HG03066 (cell line): ENCODE data around the gene TNFRSF1B.

ENCODE experiments used
- ATAC-seq: cut with Tn5 transposase; IDR thresholded peaks from one replicate; pipeline ENCODE4 v1.9.1; 2021; ENCODE audit warnings: low read depth; ENCODE audit not compliant: unreplicated experiment

Gene TNFRSF1B

DNA sequence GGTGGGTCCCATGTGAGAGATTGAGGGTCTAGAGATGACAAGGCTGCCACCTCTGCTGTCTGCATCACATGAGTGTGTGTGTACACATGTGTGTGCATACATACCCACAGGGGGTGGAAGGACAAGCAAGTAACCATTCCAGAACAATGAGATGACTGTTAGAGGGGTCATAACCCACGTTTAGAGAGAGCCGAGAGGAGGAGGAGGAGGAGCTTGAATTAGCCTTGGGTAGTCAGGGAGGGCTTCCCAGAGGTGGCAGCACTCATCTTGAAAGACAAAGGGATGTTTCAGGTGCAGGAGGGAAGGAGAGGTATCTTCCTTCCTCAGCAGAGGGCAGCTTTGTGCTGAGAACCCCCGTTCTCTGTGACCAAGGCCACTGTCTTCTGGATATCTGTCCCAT lies 21.3 kb downstream of the TNFRSF1B start:
- ATAC-seq: no peak

DNA sequence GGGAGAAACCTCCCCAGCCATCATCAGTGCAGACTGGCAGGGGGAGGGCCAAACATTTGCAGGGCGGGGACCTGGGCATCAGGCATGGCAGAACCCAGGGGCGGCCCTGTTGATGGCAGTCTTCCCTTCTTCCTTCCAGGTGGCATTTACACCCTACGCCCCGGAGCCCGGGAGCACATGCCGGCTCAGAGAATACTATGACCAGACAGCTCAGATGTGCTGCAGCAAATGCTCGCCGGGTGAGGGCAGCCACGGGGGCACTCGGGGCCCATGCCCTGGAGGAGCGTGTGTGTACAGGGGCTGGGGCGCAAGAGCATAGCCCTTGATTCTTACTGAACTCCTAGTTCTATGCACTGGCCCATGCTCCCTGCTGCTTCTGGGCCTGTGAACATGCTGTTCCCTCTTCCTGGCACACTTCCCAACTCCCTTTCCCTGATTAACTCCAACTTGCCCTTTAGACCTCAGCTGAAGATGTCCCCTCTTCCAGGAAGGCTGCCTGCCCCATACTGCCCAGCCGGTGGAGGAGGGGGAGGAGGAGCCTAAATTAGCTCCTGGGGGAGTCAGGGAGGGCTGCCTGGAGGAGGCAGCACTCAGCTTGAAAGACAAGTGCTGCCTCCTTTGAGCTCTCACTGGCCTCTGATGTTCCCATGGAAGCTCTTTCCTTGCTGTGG lies 22.0 kb downstream of the TNFRSF1B start:
- no peak for ATAC-seq

DNA sequence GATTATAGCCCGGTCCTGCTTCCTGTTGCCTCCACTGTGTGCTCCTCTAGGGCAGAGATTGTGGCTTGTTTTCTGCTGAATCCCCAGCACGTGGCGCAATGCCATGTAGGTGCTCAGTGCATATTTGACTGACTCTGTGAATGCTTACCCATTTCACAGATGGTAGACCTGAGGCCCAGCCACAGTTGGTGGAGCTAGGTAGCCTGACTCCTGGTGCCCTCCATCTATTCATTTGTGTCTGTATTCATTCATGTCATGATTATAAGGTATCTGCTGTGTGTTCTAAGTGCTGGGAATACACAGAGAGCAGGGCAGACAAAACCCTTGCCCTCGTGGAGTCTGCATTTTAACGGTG lies 22.5 kb downstream of the TNFRSF1B start:
- no peak for ATAC-seq

DNA sequence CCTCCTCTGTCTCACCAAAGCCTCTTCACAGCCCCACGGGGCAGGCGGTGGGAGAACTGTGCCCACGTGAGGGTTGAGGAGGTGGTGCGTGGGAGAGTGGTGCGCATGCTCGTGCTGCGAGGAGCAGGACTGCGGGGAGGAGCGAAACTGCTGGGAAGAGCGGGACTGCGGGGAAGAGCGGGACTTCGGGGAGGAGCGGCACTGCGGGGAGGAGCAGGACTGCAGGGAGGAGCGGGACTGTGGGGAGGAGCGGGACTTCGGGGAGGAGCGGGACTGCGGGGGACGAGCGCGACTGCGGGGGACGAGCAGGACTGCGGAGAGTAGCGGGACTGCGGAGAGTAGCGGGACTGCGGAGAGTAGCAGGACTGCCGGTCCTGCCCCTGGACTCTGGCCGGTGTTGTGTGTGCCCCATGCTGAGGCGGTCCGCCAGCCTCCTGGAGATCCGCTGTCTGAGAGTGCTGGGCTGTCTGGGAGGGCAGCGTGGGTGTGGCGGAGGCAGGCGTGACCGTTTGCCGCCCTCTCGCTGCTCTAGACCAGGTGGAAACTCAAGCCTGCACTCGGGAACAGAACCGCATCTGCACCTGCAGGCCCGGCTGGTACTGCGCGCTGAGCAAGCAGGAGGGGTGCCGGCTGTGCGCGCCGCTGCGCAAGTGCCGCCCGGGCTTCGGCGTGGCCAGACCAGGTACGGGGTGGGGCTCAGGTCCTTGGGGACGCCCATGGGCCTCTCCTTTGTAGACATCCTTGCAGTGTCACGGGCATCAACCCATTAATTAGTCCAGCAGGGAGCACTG lies 24.6 kb downstream of the TNFRSF1B start:
- ATAC-seq: no peak

DNA sequence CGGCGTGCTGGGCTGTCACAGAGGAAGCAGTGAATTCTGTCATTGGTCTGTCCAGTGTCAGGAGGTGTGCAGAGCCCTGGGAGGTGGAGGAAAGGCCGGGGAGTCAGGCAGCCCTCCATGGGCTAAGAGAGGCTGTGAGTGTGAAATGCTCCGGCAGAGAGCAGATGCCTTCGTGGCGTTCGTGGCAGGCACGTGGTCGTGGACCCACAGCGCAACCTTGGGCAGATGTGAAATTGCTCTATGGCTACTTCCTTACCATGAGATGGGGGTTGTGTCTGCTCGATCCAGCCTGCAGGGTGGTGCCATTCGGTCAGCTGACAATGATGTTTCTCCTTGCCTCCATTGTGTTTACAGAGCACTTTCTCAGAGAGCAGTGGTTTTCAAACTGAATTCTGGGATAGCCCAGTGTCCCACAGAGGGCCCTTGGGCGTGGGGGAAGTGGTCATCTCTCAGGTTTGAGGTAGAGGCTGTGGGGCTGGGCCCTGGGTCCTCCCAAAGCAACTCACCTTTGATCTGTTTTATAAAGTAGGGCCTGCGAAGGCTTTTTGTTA lies 27.9 kb downstream of the TNFRSF1B start:
- ATAC-seq: no peak

DNA sequence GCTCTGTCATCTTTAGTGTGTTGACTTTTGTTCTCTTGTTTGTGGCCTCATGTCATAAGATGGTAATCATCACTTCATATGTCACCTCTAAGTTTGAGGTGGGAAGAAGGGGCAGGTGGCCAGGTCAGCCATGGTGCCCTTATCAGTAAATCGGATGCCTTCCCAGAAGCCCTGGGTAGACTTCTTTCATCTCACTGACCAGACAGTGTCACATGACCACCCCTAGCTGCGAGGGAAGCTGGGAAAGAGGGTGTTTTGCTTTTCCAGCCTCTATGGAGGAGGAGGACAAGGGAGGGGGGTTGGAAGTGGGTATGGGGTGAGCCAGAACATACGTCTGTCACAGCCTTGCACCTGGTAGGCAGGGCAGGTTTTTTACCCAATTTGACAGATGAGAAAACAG lies 28.6 kb downstream of the TNFRSF1B start:
- ATAC-seq: no peak

DNA sequence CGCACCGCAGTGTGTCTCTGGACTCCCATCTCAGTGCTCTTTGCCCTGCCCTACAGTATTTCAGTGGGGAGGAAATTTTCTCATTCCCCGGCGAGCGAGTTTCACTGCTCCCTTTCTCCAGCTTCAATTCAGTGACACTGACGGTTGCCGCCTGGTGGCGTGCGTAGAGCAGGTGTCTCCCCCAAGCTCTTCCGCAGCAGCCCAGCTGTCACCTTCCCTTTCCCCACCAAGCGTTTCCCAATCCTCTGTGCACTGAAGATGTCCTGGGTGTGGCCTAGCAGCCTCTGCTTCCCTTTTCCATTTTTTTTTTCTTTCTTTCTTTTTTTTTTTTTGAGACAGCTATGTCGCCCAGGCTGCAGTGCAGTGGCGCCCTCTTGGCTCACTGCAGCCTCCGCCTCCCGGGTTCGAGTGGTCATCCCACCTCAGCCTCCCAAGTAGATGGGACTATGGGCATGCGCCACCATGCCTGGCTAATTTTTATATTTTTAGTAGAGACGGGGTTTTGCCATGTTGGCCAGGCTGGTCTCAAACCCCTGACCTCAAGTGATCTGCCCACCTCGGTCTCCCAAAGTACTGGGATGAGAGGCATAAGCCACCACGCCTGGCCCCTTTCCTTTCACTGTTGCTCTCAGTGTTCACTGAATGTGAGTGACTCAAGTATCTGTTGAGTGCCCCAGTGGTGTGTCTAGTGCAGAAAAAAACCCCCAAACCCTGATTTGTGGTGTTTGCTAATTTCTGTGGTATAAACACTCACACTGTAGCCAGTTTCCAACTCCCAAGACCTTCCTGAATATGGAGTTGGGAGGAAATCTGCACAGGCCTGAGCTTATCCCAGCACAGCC lies 30.1 kb downstream of the TNFRSF1B start:
- ATAC-seq: no peak

DNA sequence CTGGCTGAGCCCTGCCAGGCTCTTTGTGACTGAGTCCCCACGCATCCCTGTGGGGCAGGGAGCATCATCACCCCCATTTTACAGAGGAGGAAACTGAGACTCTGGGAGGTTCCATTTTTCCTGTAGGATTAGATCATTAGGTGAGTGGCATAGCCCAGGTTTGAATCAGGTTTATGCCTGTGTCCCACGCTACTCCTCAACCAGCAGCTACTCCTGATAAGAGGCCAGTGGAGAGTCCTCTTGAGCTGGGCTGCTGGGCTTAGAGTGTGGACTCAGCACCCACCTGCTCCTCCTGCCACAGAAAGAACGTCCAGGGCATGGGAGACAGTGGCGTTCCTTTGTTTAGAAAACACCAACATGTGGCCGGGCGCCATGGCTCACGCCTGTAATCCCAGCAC lies 30.7 kb downstream of the TNFRSF1B start:
- no peak for ATAC-seq

DNA sequence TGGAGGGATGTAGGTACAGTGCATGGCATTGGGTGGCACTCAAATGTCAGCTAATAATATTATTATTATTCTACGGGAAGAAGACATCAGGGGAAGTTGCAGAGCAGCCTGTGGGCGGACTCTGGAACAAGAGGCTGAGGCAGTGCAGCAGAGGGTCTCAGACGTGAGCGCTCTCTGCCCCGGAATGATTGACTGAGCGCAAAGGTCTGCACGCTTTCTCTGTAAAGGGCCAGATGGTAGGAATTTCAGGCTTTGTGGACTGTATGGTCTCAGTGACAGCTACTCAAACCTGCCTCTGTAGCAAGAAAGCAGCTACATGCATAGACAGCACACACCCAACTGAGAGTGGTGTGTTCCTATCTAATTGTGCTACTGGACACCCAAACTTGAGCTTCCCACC lies 33.4 kb downstream of the TNFRSF1B start:
- ATAC-seq: no peak

DNA sequence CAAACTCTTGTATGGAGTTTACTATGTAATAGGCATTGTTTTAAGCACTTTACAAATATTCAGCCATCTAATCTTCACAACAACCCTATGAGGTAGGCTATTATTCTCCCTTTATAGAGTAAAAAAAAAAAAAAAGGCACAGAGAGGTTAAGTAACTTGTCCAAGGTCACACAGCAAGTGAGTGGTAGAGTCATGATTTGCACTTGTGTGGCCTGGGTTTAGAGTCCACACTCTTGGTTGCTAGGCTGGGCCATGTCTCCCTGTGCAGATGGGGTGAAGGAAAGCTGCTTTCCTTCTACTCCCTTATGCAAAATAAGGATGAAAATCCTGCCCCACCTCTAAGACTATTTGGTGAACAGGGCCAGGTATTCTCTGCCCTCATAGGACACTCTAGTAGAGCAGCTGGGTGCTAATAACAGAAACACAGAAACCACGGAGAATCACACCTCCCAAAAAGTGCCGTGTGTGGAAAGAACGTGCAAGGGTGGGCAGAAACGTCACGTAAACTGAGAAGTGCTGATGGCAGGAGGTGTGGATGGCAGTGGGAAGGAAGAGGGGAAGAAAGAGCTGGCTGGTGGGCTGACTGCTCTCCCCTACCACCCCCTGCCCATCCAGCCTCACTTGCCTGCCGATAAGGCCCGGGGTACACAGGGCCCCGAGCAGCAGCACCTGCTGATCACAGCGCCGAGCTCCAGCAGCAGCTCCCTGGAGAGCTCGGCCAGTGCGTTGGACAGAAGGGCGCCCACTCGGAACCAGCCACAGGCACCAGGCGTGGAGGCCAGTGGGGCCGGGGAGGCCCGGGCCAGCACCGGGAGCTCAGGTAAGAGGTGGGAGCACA lies 34.8 kb downstream of the TNFRSF1B start:
- no peak for ATAC-seq

DNA sequence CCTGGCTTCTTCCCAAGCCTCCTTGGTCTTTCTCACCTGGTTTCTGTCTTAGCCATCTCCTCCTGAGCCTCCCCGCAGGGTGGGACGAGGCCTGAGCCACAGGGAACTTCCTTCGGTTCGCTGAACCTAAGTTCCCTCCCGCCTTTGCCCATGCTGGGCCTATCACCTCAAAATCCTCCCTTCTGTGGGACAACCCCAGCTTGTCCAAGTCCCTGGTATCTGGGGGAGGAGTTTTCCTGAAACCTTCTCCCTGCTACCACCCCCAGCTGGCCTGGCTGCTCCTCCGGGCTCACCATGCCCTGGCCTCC lies 35.4 kb downstream of the TNFRSF1B start:
- no peak for ATAC-seq

DNA sequence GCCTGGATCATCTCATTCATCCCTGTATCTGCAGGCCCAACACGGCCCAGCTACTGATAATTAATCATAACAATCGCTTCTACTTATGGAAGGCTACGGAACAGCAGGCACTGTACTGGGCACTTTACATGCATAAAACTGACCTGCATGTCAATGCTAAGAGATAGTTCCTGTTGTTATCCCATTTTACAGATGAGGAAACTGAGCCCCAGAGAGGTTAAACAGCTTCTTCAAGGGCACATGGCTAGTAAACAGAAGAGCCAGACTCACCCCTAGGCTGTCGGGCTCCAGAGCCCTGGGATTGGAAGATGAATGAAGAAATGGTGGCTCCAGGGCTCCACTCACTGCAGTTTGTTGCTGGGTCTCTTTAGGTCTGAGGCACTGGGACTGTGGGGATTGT lies 35.8 kb downstream of the TNFRSF1B start:
- no peak for ATAC-seq

DNA sequence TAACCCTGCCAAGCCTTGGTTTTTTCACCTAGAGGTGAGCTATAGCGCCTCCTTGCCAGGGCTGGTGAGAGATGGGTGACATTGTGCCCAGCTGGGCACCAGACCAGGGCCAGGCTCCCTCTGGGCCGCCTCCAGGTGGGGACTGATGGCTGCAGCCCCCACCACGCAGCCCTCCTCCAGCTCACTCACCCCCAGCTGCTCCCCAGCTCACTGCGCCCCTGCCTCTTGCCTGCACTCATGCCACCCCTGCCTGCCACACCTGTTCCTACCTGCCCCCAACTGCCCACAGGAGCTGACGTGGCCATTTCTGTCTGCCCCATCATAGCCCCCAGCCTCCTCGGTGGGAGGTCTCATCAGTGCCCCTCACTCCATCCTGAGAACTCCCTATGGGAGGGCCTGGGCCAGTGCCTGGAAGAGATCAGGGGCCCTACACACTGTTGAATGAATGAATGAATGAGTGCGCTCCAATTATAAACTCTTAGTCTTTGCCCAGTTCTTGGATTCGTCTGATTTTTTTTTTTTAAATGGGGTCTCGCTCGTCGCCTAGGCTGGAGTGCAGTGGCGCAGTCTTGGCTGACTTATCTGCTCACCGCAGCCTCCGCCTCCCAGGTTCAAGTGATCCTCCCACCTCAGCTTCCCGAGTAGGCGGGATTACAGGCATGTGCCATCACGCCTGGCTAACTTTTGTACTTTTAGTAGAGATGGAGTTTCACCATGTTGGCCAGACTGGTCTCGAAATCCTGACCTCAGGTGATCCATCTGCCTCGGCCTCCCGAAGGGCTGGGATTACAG lies 36.6 kb downstream of the TNFRSF1B start:
- ATAC-seq: no peak

DNA sequence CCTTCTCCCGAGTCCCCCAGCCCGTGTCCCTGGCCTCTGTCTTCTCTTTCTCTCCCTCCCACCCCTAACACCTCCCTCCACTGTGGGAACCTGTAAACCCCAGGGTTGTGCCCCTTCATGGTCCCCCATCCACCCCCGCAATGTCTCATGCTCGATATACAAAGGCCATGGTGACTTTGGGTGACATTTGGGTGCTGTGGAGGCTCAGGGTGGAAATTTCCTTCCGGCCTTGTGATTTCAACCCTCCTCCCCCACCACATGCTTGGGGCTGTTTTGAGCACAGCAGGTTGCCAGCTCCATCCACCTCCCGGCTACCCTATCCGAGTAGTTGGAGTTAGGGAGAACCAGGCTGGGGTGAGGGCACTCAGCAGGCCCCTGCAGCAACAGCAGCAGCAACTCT lies 37.3 kb downstream of the TNFRSF1B start:
- no peak for ATAC-seq

DNA sequence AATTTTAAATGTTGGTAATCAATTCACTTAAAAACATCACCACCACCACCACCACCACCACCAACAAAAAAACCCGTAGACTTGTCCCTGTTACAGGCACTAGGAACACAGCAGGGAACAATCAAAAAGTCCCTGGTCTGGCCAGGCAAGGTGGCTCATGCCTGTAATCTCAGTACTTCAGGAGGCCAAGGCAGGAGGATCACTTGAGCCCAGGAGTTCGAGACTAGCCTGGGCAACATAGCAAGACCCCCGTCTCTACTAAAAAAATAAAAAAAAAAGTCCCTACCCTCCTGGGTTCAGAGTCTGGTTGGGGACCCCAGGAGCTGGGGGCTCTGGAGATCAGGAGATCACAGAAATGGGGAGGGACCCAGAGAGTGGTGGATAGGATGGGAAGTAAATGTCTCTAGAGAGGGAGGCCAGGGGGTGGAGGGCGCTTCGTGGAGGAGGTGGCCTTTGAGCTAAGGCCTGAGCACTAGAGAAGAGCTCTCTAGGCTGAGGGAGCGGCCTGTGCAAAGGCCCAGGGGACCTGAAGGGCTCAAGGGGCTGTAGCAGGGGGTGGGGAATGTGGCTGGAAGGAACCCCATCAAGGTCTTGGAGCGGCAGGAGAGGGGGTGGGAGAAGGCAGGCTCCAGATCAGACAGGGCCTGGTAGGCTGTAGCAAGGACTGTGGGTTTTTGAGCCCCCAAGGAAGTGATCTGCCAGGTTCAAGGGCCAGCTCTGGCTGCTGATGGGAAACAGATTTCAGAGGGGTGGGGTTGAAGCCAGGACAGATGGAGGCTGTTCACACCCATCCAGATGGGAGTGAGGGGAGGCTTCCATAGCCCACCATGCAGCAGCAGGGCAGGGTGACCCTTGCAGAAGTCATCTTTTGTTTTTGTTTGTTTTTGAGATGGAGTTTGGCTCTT lies 38.2 kb downstream of the TNFRSF1B start:
- no peak for ATAC-seq

DNA sequence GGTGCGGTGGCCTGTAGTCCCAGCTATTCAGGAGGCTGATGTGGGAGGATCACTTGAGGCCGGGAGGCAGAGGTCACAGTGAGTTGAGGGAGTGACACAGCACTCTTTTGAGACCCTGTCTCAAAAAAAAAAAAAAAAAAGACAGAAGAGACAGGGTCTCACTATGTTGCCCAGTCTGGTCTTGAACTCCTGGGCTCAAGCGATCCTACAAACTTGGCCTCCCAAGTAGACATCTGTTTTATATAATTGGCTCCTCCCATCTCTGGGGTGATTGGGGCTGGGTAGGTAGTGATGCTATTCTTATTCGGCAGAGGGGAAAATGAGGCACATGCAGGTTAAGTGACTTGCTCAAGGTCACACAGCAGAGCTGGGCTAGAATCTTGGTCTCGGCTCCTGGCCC lies 39.4 kb downstream of the TNFRSF1B start:
- no peak for ATAC-seq

DNA sequence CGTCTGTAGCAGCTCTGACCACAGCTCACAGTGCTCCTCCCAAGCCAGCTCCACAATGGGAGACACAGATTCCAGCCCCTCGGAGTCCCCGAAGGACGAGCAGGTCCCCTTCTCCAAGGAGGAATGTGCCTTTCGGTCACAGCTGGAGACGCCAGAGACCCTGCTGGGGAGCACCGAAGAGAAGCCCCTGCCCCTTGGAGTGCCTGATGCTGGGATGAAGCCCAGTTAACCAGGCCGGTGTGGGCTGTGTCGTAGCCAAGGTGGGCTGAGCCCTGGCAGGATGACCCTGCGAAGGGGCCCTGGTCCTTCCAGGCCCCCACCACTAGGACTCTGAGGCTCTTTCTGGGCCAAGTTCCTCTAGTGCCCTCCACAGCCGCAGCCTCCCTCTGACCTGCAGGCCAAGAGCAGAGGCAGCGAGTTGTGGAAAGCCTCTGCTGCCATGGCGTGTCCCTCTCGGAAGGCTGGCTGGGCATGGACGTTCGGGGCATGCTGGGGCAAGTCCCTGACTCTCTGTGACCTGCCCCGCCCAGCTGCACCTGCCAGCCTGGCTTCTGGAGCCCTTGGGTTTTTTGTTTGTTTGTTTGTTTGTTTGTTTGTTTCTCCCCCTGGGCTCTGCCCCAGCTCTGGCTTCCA lies 40.1 kb downstream of the TNFRSF1B start:
- no peak for ATAC-seq

DNA sequence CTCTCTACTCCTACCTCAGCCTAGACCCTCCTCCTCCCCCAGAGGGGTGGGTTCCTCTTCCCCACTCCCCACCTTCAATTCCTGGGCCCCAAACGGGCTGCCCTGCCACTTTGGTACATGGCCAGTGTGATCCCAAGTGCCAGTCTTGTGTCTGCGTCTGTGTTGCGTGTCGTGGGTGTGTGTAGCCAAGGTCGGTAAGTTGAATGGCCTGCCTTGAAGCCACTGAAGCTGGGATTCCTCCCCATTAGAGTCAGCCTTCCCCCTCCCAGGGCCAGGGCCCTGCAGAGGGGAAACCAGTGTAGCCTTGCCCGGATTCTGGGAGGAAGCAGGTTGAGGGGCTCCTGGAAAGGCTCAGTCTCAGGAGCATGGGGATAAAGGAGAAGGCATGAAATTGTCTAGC lies 41.5 kb downstream of the TNFRSF1B start:
- no peak for ATAC-seq
